Esophagus muscularis mucosa (tissue), 4 donors: ENCODE results near the gene UBN2. TPM values are rescaled to one million over a fixed set of nuclear protein-coding genes. Genes with fewer than 3 reads are reported as not detected.
A peak's percentile ranks its signal among the peaks of the same experiment; 100 is the strongest.

Experiments
- DNase-seq: peaks from one replicate; pipeline ENCODE4 v3.0.0-alpha.2; 2017; ENCODE audit errors: extremely low spot score
- H3K27ac ChIP-seq, 4 donors: fragments of 200-600 bp; sonication (generic); replicated peaks in 1 of 4; 1 replicate in 3 of 4; 2 replicates in 1 of 4; pipeline ENCODE4 v1.5.1; 2016 to 2019; ENCODE audit warnings: mild to moderate bottlenecking in 1 of 4
- H3K27me3 ChIP-seq, 4 donors: fragments of 200-600 bp; sonication (generic); one replicate each; pipeline versions ENCODE4 v1.5.1 to v1.6.0; 2016 to 2019
- H3K36me3 ChIP-seq, 4 donors: fragments of 200-600 bp; sonication (generic); one replicate each; pipeline ENCODE4 v1.5.1; 2016 to 2019
- H3K4me1 ChIP-seq, 4 donors: fragments of 200-600 bp; sonication (generic); one replicate each; pipeline ENCODE4 v1.5.1; 2016 to 2019
- H3K4me3 ChIP-seq, 4 donors: fragments of 200-600 bp; sonication (generic); 1 replicate in 2 of 4; 2 replicates in 2 of 4; pipeline ENCODE4 v1.5.1; 2016 to 2019; ENCODE audit warnings: mild to moderate bottlenecking in 4 of 4, moderate library complexity in 1 of 4
- H3K9me3 ChIP-seq, 4 donors: fragments of 200-600 bp; sonication (generic); 1 replicate in 3 of 4; 2 replicates in 1 of 4; pipeline ENCODE4 v1.5.1; 2016 to 2019
- EP300 ChIP-seq: sonication (generic); formaldehyde crosslinking; IDR thresholded peaks from one replicate; pipeline ENCODE4 v1.6.1; 2017; ENCODE audit warnings: antibody characterized with exemption
- POLR2A ChIP-seq: fragments of 450-650 bp; IDR thresholded peaks from one replicate; pipeline ENCODE4 v1.6.1; 2017; ENCODE audit warnings: antibody characterized with exemption, moderate library complexity, mild to moderate bottlenecking, low read depth
- POLR2AphosphoS5 ChIP-seq, 2 donors: sonication (generic); formaldehyde crosslinking; IDR thresholded peaks; one replicate each; pipeline ENCODE4 v1.6.1; 2017; ENCODE audit warnings: antibody characterized with exemption in 2 of 2
- WGBS: methylation state at CpG from one replicate; pipeline ENCODE4 v1.1.5; 2018; 5-methylcytosine and 5-hydroxymethylcytosine counted together
- intact Hi-C: fragments of 100-400 bp; cut with DNase I; formaldehyde crosslinking; loops from one replicate; pipeline ENCODE4 v1.15.1; 2023
- total RNA-seq, 4 donors: library from RNA; depleted of rRNA; stranded (reverse); fragments of >200 nt; gene quantifications; one replicate each; pipeline versions ENCODE4 v1.1.0 to v1.2.1, GENCODE V29; 2016
- TF ChIP-seq, protein P1 (sequence below), 3 experiments: fragments of 200-600 bp in 2 of 3; fragments of 450-650 bp in 1 of 3; sonication (generic) in 2 of 3; IDR thresholded peaks; one replicate each; pipeline ENCODE4 v1.5.1; 2017 to 2019; ENCODE audit warnings: antibody characterized with exemption in 3 of 3, mild to moderate bottlenecking in 2 of 3, moderate library complexity in 1 of 3

UBN2 gene
- total RNA-seq, 4 donors from 2014 or later, result 8.9 to 15.0 (median 10.8) TPM

GRCh38 chr7:139334399-139335150, 103.5 kb downstream of the UBN2 start:
- no peaks in the 10 kb centered on the region for H3K27me3 ChIP-seq
- no peaks in the 10 kb centered on the region for H3K4me1 ChIP-seq
- H3K9me3 ChIP-seq, result peaks cover 0 to 3% (median 0%) of the 10 kb centered on the region in 4 donors
- 92% methylated on average over 4 of the region's 4 CpGs for WGBS
- no peaks in the 10 kb centered on the region for H3K36me3 ChIP-seq
- H3K27ac ChIP-seq, result no peak overlapping the region
- H3K4me3 ChIP-seq, result no peak overlapping the region
- no peak for TF ChIP-seq POLR2A
- no peak for TF ChIP-seq POLR2AphosphoS5 (IDR thresholded peaks at IDR 0.05)
- TF ChIP-seq, protein P1, sequence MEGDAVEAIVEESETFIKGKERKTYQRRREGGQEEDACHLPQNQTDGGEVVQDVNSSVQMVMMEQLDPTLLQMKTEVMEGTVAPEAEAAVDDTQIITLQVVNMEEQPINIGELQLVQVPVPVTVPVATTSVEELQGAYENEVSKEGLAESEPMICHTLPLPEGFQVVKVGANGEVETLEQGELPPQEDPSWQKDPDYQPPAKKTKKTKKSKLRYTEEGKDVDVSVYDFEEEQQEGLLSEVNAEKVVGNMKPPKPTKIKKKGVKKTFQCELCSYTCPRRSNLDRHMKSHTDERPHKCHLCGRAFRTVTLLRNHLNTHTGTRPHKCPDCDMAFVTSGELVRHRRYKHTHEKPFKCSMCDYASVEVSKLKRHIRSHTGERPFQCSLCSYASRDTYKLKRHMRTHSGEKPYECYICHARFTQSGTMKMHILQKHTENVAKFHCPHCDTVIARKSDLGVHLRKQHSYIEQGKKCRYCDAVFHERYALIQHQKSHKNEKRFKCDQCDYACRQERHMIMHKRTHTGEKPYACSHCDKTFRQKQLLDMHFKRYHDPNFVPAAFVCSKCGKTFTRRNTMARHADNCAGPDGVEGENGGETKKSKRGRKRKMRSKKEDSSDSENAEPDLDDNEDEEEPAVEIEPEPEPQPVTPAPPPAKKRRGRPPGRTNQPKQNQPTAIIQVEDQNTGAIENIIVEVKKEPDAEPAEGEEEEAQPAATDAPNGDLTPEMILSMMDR (IDR thresholded peaks at IDR 0.05), result no peak
- TF ChIP-seq EP300, result no peak
- intact Hi-C loops, result no loop called here
- DNase-seq, result no peak

- 91% methylated on average over 2 of the region's 2 CpGs for WGBS
- Histone ChIP-seq H3K27me3 (no peaks in the 10 kb centered on the region), H3K4me3 (no peak overlapping the region), H3K36me3 (no peaks in the 10 kb centered on the region), H3K27ac (no peak overlapping the region), H3K4me1 (peaks cover 9 to 20% (median 18%) of the 10 kb centered on the region in 4 donors), H3K9me3 (peaks cover 0 to 8% (median 2%) of the 10 kb centered on the region in 4 donors)
- TF ChIP-seq POLR2AphosphoS5 (IDR thresholded peaks at IDR 0.05) (no peak), POLR2A (no peak), EP300 (no peak)
- TF ChIP-seq, protein P1 (IDR thresholded peaks at IDR 0.05), result no peak
- DNase-seq, result no peak
- intact Hi-C loops, result no loop called here
Observed at GRCh38 chr7:139339025-139339424, 108.0 kb downstream of the UBN2 start.

- H3K4me3 ChIP-seq, result peak overlapping the region; percentile 75 to 92 (median 78)
- H3K4me1 ChIP-seq, result peaks cover 9 to 20% (median 18%) of the 10 kb centered on the region in 4 donors
- intact Hi-C loops, result no loop called here
- TF ChIP-seq, protein P1 (IDR thresholded peaks at IDR 0.05), result no peak
- TF ChIP-seq POLR2A (no peak), EP300 (no peak), POLR2AphosphoS5 (IDR thresholded peaks at IDR 0.05) (no peak)
- 82% methylated on average over 13 of the region's 13 CpGs for WGBS
- DNase-seq, result no peak
- no peaks in the 10 kb centered on the region for H3K27me3 ChIP-seq
- no peaks in the 10 kb centered on the region for H3K36me3 ChIP-seq
- peaks cover 0 to 8% (median 2%) of the 10 kb centered on the region in 4 donors for H3K9me3 ChIP-seq
- peak overlapping the region; percentile 97 to 100 (median 98) for H3K27ac ChIP-seq
Observed at GRCh38 chr7:139339698-139340036, 108.6 kb downstream of the UBN2 start.

- DNase-seq, result peak; percentile 100
- no peaks in the 10 kb centered on the region for H3K27me3 ChIP-seq
- peak; percentile 94 to 97 for TF ChIP-seq POLR2AphosphoS5 (IDR thresholded peaks at IDR 0.05)
- no peak for TF ChIP-seq EP300
- TF ChIP-seq, protein P1 (IDR thresholded peaks at IDR 0.05), result peak; percentile 74 to 83 (median 82)
- no peak for TF ChIP-seq POLR2A
- peaks cover 0 to under 1% (median 0%) of the 10 kb centered on the region in 4 donors for H3K36me3 ChIP-seq
- intact Hi-C loops, result no loop called here
- peak overlapping the region; percentile 97 to 100 (median 98) for H3K27ac ChIP-seq
- H3K4me1 ChIP-seq, result peaks cover 9 to 20% (median 18%) of the 10 kb centered on the region in 4 donors
- peak overlapping the region; percentile 75 to 92 (median 78) for H3K4me3 ChIP-seq
- peaks cover 0 to 8% (median 2%) of the 10 kb centered on the region in 4 donors for H3K9me3 ChIP-seq
- WGBS, result 3% methylated on average over 37 of the region's 66 CpGs
Observed at GRCh38 chr7:139340037-139340807, 109.2 kb downstream of the UBN2 start.
